GM23338 (cell line): ENCODE data around the gene PSPH. TPM values are rescaled to one million over a fixed set of nuclear protein-coding genes. Genes with fewer than 3 reads are reported as not detected.
"Not testable (repeated sequence)": the region's sequence is repeated elsewhere in the genome, so short reads cannot be mapped to it uniquely, and the experiment has no call there.

ENCODE experiments used
- ATAC-seq: fragments of 200-7000 bp; cut with Tn5 transposase; 3 replicates; pipeline ENCODE4 v1.9.1; 2020
- DNase-seq: peaks from one replicate; pipeline ENCODE4 v3.0.0-alpha.2; 2015; ENCODE audit warnings: low spot score
- H2AFZ ChIP-seq: fragments of 200-600 bp; sonication (generic); 2 replicates; pipeline ENCODE4 v1.8.0; 2016; ENCODE audit warnings: antibody characterized with exemption, mild to moderate bottlenecking, moderate library complexity
- H3F3A ChIP-seq: fragments of 200-600 bp; sonication (generic); replicated peaks from 2 replicates; pipeline ENCODE4 v1.8.0; 2017; ENCODE audit warnings: antibody characterized with exemption, mixed run types, low read depth
- H3K27ac ChIP-seq: fragments of 200-600 bp; sonication (generic); 2 replicates; pipeline ENCODE4 v1.6.1; 2016; ENCODE audit warnings: low read depth
- H3K27me3 ChIP-seq: fragments of 200-600 bp; sonication (generic); 2 replicates; pipeline ENCODE4 v1.8.0; 2016; ENCODE audit warnings: mild to moderate bottlenecking, mixed run types, moderate library complexity; ENCODE audit not compliant: insufficient read depth
- H3K36me3 ChIP-seq: fragments of 200-600 bp; sonication (generic); 2 replicates; pipeline ENCODE4 v1.8.0; 2016; ENCODE audit warnings: mild to moderate bottlenecking; ENCODE audit not compliant: insufficient read depth
- H3K4me1 ChIP-seq: fragments of 200-600 bp; sonication (generic); 2 replicates; pipeline ENCODE4 v1.8.0; 2016; ENCODE audit warnings: mild to moderate bottlenecking, moderate library complexity; ENCODE audit not compliant: insufficient read depth
- H3K4me2 ChIP-seq: fragments of 200-600 bp; sonication (generic); 2 replicates; pipeline ENCODE4 v1.7.1; 2017; ENCODE audit warnings: mixed run types
- H3K4me3 ChIP-seq: fragments of 200-600 bp; sonication (generic); 2 replicates; pipeline ENCODE4 v1.6.1; 2016; ENCODE audit warnings: mixed run types
- H3K79me2 ChIP-seq: fragments of 200-600 bp; sonication (generic); replicated peaks from 2 replicates; pipeline ENCODE4 v1.8.0; 2017; ENCODE audit warnings: mild to moderate bottlenecking; ENCODE audit not compliant: insufficient read depth
- H3K9me2 ChIP-seq: fragments of 200-600 bp; sonication (generic); 2 replicates; pipeline ENCODE4 v1.8.0; 2017; ENCODE audit not compliant: insufficient read depth
- H4K20me1 ChIP-seq: fragments of 200-600 bp; sonication (generic); replicated peaks from 2 replicates; pipeline ENCODE4 v1.8.0; 2017; ENCODE audit warnings: mild to moderate bottlenecking; ENCODE audit not compliant: insufficient read depth
- H3K27ac Mint-ChIP-seq: 2 replicates; pipeline ENCODE4 v1.8.0; 2020; ENCODE audit warnings: inconsistent platforms, mild to moderate bottlenecking, moderate library complexity, mixed read lengths
- H3K27me3 Mint-ChIP-seq: 3 replicates; pipeline ENCODE4 v1.8.0; 2022; ENCODE audit warnings: low read depth, mild to moderate bottlenecking, moderate library complexity, mixed read lengths, inconsistent platforms; ENCODE audit not compliant: insufficient read depth, poor library complexity
- H3K36me3 Mint-ChIP-seq: 3 replicates; pipeline ENCODE4 v1.8.0; 2021; ENCODE audit warnings: low read depth, mild to moderate bottlenecking, inconsistent platforms, moderate library complexity, mixed read lengths
- H3K4me1 Mint-ChIP-seq: 3 replicates; pipeline ENCODE4 v1.8.0; 2020; ENCODE audit warnings: mild to moderate bottlenecking, inconsistent platforms, mixed read lengths
- H3K4me3 Mint-ChIP-seq: 3 replicates; pipeline ENCODE4 v1.8.0; 2021; ENCODE audit warnings: moderate library complexity, mild to moderate bottlenecking, inconsistent platforms, mixed read lengths
- H3K9me3 Mint-ChIP-seq: 3 replicates; pipeline ENCODE4 v1.8.0; 2020; ENCODE audit warnings: moderate library complexity, mild to moderate bottlenecking, inconsistent platforms, mixed read lengths
- CTCF ChIP-seq, 2 experiments: fragments of 200-600 bp in 1 of 2; sonication (generic) in 1 of 2; conservative IDR thresholded peaks; 2 replicates each; pipeline versions ENCODE4 v1.5.1 to v1.6.1; 2016 to 2017; ENCODE audit warnings: antibody characterized with exemption in 2 of 2, low read depth in 2 of 2, mild to moderate bottlenecking in 2 of 2, moderate library complexity in 1 of 2
- POLR2AphosphoS5 ChIP-seq: IDR thresholded peaks from 2 replicates; pipeline ENCODE4 v1.6.1; 2016; ENCODE audit warnings: antibody characterized with exemption, low read depth
- STAT1 ChIP-seq: IDR thresholded peaks from one replicate; pipeline ENCODE4 v1.6.1; 2016; ENCODE audit warnings: antibody characterized with exemption; ENCODE audit not compliant: unreplicated experiment
- ZNF114 ChIP-seq: fragments of 250-450 bp; sonication (Bioruptor Pico); IDR thresholded peaks from 2 replicates; pipeline ENCODE4 v1.5.0; 2020; ENCODE audit warnings: mild to moderate bottlenecking, moderate library complexity
- ZNF331 ChIP-seq: fragments of 250-450 bp; sonication (Bioruptor Pico); IDR thresholded peaks from 2 replicates; pipeline ENCODE4 v1.5.0; 2020; ENCODE audit warnings: low read depth, mild to moderate bottlenecking, moderate library complexity
- ZNF462 ChIP-seq: fragments of 250-450 bp; sonication (Bioruptor Pico); IDR thresholded peaks from 2 replicates; pipeline ENCODE4 v1.5.0; 2020; ENCODE audit warnings: mild to moderate bottlenecking, moderate library complexity
- polyA plus RNA-seq: library from polyadenylated mRNA; unstranded; fragments of >200 nt; fragmentation: Nextera tagmentation; extraction: Ambion mirVana; gene quantifications from 2 replicates; pipeline ENCODE4 v1.2.1, GENCODE V29; 2016
- total RNA-seq: library from RNA; depleted of rRNA; stranded (reverse); fragments of >200 nt; shearing (Covaris generic); gene quantifications from 2 replicates; pipeline ENCODE4 v1.2.3, GENCODE V29; 2014
- TF ChIP-seq, protein P1 (sequence below): IDR thresholded peaks from one replicate; pipeline ENCODE4 v1.6.1; 2018; ENCODE audit warnings: antibody characterized with exemption; ENCODE audit not compliant: unreplicated experiment

Gene PSPH
- total and polyA plus RNA-seq, 2 experiments from 2014 or later = 38.3 to 149 TPM

- TF ChIP-seq, protein P1, sequence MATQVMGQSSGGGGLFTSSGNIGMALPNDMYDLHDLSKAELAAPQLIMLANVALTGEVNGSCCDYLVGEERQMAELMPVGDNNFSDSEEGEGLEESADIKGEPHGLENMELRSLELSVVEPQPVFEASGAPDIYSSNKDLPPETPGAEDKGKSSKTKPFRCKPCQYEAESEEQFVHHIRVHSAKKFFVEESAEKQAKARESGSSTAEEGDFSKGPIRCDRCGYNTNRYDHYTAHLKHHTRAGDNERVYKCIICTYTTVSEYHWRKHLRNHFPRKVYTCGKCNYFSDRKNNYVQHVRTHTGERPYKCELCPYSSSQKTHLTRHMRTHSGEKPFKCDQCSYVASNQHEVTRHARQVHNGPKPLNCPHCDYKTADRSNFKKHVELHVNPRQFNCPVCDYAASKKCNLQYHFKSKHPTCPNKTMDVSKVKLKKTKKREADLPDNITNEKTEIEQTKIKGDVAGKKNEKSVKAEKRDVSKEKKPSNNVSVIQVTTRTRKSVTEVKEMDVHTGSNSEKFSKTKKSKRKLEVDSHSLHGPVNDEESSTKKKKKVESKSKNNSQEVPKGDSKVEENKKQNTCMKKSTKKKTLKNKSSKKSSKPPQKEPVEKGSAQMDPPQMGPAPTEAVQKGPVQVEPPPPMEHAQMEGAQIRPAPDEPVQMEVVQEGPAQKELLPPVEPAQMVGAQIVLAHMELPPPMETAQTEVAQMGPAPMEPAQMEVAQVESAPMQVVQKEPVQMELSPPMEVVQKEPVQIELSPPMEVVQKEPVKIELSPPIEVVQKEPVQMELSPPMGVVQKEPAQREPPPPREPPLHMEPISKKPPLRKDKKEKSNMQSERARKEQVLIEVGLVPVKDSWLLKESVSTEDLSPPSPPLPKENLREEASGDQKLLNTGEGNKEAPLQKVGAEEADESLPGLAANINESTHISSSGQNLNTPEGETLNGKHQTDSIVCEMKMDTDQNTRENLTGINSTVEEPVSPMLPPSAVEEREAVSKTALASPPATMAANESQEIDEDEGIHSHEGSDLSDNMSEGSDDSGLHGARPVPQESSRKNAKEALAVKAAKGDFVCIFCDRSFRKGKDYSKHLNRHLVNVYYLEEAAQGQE = no peak
- TF ChIP-seq STAT1 = no peak
- no peak for TF ChIP-seq ZNF331 (CRISPR knock-in tag)
These were observed 10.5 kb downstream of the PSPH start (continued) for GRCh38 chr7:56040730-56041129.

GRCh38 chr7:56033671-56034432 is 17.4 kb downstream of the PSPH start:
- Histone ChIP-seq H3K4me2 (peak overlapping the region; percentile 85), H3K27me3 (no peaks in the 10 kb centered on the region), H3K9me2 (no peaks in the 10 kb centered on the region), H2AFZ (peak overlapping the region; percentile 88; the same call in 1 of the 2 replicates), H4K20me1 (peaks cover 4% of the 10 kb centered on the region; the same call in 1 of the 2 replicates), H3F3A (no peaks in the 10 kb centered on the region), H3K27ac (peak overlapping the region; percentile 94), H3K4me1 (peaks cover 13% of the 10 kb centered on the region), H3K4me3 (peak overlapping the region; percentile 87), H3K79me2 (peaks cover 39% of the 10 kb centered on the region), H3K36me3 (0 out of 2 replicates have a peak, but pooled peaks cover 8% of the 10 kb centered on the region)
- H3K27me3 Mint-ChIP-seq = peaks cover 4% of the 10 kb centered on the region
- H3K36me3 Mint-ChIP-seq = peaks cover 42% of the 10 kb centered on the region
- peaks cover 3% of the 10 kb centered on the region; the same call in 2 of the 3 replicates for H3K9me3 Mint-ChIP-seq
- peaks cover 10% of the 10 kb centered on the region for H3K4me1 Mint-ChIP-seq
- ATAC-seq = peak; percentile 98
- H3K4me3 Mint-ChIP-seq = peak overlapping the region; percentile 93
- no peak for TF ChIP-seq ZNF331 (CRISPR knock-in tag)
- no peak for TF ChIP-seq CTCF (conservative IDR thresholded peaks at IDR 0.05; ENCODE audit: low read depth in 2 of 2)
- TF ChIP-seq ZNF114 (CRISPR knock-in tag) = no peak
- peak; percentile 87 for TF ChIP-seq POLR2AphosphoS5
- 0 out of 2 replicates have a peak, but pooled peaks have one; percentile 5 for TF ChIP-seq ZNF462
- H3K27ac Mint-ChIP-seq = peak overlapping the region; percentile 98
- peak; percentile 92 for DNase-seq

GRCh38 chr7:56032578-56032977 is 18.7 kb downstream of the PSPH start:
- H3K27ac Mint-ChIP-seq, H3K27me3 Mint-ChIP-seq: not testable (repeated sequence)

More at GRCh38 chr7:56032578-56032977, 18.7 kb downstream of the PSPH start:
- H3K27ac ChIP-seq, DNase-seq, H3K36me3 ChIP-seq, H4K20me1 ChIP-seq, H3K9me2 ChIP-seq, H2AFZ ChIP-seq, H3K4me1 Mint-ChIP-seq, H3K9me3 Mint-ChIP-seq, H3K27me3 ChIP-seq, H3F3A ChIP-seq, ATAC-seq: not testable (repeated sequence)
- Histone ChIP-seq H3K79me2 (peaks cover 48% of the 10 kb centered on the region), H3K4me2 (peak overlapping the region; percentile 85), H3K4me1 (peaks cover 13% of the 10 kb centered on the region), H3K4me3 (peak overlapping the region; percentile 87)
- peak overlapping the region; percentile 93 for H3K4me3 Mint-ChIP-seq
- H3K36me3 Mint-ChIP-seq = peaks cover 55% of the 10 kb centered on the region
